NCI-H748 (cell line): ENCODE measurements around the gene NFASC.

Experiments used
- DNase-seq: peaks from one replicate; lab custom pipeline; 2025; ENCODE audit not compliant: unreplicated experiment; lab: John Stamatoyannopoulos, UW

The NFASC gene

DNA sequence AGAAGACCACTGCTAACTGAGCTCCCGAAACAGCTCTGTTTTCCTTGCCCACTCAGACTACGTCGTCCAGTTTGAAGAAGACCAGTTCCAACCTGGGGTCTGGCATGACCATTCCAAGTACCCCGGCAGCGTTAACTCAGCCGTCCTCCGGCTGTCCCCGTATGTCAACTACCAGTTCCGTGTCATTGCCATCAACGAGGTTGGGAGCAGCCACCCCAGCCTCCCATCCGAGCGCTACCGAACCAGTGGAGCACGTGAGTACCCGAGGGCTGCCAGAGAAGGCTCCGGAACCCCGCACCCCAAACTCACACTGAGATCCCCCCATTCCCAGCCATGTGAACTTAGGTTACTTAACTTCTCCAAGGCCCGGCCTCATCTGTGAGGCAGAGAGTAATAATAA, 108.6 kb downstream of the NFASC start:
- DNase-seq: no peak

DNA sequence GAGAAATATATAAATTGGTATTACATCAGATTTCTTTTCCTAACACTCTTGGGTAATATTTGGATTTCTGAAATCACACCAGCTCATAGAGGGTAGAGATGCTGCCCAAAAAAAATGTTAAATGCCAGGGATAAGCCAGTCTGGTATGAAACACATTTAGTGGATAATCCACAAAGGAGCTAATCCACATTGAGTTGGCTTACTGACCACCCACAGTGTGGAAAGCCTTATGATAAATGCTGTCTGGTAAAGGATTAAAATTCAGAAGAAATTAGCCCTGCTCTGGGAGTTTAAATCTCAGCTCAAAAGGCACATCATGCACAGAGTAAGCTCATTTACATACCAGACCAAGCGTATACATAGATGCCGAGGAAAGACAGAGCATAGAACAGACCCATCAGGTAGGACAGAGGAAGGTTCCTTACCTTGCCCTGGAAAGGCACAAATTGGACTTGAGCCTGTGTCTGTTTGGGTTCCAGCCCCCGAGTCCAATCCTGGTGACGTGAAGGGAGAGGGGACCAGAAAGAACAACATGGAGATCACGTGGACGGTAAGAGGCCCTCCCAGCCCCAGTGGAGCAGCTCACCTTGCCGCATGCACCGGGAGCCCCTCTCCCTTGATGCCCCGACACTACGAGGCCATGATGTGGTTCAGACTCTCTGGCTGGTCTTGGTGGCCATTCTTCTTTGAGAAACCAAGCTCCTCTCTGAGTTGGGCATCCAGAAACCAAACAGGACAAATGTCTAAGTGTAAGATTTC, 109.4 kb downstream of the NFASC start:
- DNase-seq: no peak

DNA sequence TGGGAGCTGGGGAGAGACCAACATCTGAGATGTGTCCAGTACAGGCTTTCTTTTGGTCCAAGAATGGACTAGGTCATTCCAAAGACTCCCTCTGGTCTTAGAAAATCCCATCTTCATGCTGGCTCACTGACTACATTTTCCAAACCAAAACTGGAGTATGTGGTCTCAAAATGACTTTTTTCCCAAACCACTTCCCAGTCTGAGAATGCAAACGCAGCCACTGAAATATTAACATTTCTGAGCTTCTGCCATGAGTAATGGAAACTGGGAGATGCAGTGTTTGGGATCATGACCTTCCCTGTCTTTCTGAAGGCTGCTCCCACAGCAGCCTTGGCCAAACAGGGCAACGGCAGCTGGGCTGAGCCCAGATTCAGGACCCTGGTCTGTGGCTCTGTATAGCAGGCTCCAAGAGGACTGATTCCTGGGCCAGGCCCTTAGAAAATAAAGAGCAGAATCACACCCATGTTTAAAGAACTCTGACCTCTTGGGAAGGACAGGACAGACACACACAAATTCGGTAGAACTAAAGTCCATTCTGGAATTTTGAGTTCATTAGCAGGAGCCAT, 110.3 kb downstream of the NFASC start:
- no peak for DNase-seq

DNA sequence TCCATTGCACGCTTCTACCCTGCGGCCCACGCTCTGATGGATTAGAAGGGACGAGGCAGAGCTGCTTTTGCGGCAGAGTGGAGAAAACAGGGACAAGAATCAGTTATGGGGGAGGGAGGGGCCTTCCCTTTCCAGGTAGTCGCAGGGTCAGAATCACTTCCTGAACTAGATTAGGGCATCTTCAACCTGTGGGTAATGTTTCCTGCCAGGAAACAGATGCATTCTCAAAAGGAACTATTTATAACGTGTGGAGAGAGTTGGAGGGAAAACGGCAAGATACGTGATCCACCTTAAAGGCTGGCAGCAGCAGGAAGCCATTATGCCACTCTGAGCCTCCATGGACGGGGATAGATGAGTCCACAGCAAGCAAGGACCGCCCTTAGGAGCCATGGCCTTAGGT, 112.5 kb downstream of the NFASC start:
- DNase-seq: no peak

DNA sequence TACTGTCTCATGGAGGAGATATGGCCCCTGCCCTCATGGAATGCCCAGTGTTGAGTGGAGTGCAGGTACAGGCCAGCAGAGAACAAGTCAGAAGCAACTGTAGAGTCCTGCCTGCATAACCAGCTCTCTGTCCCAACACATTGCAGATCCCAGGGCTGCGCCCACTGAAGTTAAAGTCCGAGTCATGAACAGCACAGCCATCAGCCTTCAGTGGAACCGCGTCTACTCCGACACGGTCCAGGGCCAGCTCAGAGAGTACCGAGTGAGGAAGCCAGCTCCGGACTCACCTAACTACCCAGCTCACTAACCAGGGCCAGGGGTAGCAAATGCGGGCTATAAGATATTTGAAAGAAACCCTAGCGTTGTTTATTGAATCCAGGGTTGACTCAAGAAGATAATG, 113.2 kb downstream of the NFASC start:
- DNase-seq: no peak

DNA sequence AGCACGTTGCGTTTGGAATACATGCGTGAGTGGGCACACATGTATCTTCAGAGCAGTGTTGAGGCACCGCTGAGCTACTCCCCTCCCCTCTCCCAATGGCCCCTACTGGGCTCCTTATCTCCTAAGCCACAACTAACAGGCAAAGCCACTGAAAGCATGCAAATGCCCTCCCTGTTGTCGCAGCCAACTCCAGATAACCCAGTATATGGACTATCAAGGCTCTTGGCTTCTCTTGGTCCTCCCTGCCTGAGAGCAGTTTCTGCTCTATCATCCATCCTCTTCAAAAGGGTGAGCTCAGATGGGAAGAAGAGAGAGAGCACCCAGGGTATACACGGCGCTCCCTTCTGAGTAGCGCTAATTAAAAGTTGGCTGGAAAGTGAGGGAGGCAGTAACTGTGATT, 113.8 kb downstream of the NFASC start:
- DNase-seq: no peak

DNA sequence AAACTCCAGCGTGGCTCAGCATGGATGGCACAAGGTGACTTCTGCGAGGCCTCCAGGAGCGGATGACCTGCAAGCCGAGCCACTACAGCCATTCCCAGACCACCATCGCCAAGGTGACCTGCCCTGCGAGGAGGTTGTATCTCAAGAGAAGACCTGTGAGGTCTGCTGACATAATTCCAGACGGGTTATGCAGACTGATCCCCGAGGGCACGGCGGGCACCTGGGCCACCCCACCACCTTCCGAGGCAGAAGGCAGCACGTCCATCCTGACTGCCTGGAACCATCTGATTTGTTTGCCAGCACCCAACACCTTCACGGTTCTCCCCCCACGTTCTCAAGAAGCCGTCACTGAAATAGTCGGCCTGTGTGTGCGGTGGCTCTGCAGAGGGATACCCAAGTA, 115.5 kb downstream of the NFASC start:
- no peak for DNase-seq

DNA sequence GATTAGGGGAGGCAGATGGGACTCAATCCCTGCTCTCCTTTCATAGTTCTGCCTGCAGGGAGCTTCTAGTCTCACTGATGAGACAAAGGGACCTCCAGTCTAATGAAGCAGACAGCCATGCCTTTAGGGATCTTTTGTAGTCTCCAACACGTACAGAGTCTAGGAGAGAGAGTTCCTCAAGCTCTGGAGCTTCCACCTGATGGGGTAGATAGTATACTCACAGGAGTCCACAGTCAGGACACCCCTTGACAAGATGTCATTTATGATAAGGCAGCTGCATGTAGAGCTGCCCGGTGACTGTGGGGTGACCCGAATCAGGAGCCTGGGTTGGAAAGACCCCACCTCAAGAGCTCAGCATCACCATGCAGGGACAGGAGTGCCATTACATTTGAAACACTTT, 117.0 kb downstream of the NFASC start:
- DNase-seq: no peak

DNA sequence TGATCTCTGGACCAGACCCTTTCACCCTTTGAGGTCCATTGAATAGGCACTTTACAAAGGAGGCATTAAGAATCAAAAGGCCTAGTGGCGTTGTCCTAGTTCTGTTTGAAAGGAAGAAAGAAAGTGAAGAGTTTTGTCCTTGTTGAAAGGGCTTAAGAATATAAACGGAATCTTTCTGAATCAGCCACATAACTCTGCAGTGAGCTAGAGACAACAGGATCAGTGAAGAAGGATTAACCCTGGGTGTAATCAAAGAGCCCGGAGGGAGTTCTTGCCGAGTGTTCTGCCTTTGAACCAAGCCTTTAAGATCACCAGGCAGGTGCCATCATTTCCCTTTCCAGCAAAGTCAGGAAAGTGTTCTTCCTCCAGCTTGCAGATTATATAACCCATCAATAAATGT, 117.5 kb downstream of the NFASC start:
- no peak for DNase-seq

DNA sequence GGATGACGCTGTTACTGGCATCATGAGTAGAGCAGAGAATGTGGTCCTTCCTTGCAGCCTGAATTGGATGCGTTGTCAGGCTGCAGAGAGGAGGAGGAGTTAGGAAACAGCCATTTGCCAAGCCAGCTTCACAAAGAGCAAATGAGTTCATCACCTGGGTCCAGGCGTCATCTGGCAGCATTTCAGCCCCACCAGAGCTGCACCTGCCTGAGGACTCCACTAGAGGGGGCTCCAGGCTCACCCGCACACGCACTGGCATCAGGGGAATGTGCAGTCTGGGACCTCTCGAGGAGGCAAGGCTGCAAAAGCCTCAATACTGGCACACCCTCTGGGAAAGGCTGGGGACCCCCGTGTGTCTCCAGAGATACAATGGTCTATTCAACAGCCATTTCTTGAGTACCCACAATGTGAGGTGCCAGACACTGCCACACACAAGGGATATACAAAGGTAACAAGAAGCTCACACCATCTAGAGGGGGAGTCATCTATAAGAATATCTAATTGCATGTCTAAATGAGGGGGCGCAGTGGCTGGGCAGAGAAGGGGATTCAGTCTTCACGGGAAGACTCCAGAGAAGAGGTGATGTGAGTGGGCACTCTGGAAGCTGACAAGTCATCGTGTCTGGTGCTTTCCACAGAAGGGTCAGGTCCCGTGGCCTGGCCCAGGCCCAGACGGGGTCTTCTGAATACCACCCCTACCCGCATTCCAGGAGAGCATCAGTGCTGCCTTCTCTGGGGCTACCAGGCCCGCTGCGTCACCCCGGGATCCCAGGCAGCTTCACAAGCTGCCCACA, 118.8 kb downstream of the NFASC start:
- peak; percentile 45 for DNase-seq

DNA sequence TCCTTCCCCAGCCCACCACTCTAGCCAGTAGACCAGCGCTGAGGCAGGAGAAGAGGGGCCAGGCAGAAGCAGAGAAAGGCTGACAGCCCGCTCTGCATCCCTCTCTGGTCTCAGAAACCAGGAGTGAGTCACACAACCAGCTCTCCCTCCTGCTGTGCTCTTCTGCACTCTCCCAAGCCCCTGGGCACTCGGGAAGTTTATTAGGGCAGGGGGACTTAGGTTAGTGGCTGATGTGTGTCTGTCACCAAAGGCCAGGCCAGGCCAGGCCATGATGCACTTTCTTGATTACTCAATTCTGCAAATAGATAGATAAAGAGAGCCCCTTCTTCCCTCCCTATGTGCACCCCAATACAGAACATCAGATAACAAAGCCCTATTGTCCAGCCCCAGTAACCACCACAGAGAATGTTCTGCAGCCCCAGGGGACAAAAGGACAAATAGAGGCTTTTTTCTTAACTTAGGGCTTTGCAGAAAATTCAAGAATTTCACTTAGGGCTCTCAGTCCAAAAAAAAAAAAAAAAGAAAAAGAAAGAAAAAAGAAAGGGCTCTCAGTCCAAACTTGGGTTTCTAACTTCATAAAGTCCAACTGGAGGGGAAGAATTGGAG, 119.5 kb downstream of the NFASC start:
- no peak for DNase-seq

DNA sequence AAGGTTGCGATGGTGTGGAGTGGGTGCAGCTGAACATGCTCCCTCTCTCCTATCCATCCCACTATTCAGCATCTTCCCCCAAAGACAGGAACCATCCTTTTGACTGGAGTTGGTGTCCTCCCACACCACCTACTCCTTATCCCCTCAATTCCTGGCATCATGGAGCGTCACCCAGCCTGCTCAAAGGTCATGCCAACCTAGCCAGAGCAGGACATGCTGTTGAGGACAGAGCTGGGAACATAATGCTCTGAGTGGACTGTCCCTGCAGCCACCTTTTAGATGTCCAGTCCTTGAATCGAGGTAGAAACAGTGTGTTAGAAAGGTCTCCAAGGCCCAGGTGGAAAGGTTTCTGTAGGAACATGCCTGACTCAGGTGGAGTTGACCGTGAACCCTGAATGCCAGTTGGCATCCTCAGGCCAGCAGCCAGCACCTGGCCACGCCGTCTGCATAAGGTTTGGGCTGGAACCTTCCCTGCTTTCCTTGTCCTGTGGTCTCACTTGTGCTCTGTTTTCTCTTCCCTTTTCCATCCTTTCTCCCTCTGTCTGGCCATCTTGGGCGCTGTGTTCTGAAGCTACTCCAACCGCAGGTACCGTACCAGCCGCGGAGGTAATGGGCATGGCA, 120.2 kb downstream of the NFASC start:
- no peak for DNase-seq

DNA sequence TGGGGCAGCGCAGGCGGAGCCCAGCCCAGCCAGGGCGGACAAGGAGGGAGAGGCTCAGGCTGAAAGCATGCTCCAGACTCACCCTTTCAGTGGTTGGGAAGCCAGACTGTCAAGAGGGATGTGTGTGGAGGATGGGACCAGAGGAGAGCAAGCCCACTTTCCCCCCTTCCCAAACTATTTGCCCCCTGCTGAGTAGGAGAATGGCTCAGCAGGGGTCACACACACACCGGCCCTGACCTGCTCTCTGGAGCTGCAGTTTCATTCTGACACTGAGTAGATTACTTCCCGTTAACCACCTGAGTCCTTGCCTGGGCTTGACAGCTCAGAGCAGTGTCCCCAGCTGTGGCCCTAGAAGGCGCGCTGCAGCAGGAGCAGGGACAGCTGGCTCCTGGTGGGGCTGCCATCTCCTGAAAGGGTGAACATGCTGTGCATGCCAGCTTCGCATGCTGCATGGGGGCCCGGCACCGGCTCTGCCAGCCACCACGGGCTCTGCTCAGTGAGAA, 120.7 kb downstream of the NFASC start:
- DNase-seq: peak; percentile 1

DNA sequence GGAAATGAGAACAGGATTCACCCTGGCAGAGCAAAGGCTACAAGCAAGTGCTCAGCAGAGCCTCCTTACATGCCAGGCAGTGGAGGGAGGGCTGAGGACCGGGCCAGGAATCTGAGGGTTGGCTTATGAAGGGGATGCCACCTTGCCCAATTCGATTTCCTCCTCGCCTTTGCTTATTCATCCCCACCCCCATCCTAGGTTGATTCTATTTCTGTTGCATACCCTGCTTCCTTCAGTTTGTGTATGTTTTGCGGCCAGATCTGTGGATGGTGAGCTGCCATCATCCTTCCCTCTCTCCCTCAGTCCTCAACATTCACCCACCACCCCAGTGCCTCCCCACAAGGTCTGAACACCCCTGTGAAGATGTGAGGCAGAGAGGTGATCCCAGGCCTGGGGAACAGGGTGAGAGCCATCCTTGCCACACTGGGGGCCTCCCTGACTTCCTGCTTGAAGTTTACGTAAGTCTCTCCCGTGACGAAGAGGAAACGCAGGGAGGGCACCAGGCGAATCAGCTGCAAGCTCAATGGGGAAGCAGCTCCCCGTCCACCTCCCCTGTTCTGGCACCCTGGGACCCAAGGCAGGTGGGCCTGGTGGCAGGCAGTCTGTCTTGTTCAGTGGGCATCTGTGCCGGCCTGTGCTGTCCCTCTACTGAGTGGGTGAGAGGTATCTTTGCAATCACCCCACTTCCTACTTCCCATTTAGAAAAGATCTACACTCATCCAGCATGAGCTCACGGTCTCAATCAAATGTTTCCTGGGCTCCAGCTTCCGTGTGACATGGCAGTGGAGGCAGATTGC, 121.7 kb downstream of the NFASC start:
- DNase-seq: no peak

DNA sequence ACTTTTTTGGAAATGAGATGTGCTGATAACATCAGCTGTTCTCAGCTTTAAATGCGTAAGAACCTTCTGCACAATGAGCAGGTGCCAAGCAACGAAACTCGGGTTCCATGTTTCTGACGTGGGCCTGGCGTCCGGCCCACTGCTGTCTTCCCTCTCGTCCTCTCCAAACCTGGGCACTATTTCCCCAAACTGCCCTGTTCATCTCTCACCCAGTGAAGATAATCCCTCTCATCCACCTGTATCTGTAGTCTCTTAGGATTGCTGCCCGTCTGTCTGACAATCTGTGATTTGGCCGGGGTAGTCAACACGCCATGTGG, 122.3 kb downstream of the NFASC start:
- no peak for DNase-seq

DNA sequence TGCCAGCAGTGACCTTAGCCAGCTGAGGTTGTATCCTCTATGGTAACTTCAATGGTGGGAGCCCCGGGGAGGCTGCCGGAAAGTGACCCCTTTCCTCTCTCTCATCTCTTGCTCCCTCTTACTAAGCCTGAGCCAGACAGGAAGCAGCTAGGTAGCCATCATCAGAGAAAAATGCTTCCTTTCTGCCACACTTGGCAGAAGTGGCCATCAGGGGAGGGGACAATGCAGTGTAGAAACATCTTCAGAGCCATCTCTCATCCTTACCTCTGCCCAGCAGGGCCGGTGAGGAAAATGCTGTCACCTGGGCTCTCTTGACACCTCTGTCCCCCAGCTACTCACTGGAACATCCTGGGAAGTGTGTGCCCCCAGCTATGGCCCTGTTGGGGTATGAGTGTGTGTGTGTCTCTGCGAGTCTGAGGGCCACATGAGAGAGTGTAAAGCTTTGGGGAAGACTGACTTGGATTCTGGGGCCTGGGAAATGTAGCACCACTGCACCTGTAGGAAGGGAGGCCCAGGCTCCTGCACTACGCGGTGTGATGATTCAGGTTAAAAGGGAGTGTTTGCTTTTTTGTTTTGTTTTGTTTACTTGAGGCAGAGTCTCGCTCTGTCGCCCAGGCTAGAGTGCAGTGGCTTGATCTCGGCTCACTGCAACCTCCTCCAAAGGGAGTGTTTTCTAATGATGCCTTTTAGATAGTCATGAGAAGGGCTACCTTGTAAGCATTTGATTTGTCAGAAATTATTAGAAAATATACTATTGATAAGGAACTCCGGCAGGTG, 123.6 kb downstream of the NFASC start:
- no peak for DNase-seq

DNA sequence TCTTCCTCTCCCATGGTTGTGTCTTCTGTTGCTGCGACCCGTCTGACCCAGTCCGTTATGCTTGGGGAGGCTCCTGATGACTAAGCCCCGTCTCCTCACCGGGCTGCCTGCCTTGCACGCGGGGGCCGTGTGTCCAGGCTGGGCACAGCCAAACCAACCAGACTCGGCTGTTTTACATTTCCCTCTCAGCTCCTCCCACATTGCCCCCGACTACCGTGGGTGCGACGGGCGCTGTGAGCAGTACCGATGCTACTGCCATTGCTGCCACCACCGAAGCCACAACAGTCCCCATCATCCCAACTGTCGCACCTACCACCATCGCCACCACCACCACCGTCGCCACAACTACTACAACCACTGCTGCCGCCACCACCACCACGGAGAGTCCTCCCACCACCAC, 126.3 kb downstream of the NFASC start:
- DNase-seq: no peak

DNA sequence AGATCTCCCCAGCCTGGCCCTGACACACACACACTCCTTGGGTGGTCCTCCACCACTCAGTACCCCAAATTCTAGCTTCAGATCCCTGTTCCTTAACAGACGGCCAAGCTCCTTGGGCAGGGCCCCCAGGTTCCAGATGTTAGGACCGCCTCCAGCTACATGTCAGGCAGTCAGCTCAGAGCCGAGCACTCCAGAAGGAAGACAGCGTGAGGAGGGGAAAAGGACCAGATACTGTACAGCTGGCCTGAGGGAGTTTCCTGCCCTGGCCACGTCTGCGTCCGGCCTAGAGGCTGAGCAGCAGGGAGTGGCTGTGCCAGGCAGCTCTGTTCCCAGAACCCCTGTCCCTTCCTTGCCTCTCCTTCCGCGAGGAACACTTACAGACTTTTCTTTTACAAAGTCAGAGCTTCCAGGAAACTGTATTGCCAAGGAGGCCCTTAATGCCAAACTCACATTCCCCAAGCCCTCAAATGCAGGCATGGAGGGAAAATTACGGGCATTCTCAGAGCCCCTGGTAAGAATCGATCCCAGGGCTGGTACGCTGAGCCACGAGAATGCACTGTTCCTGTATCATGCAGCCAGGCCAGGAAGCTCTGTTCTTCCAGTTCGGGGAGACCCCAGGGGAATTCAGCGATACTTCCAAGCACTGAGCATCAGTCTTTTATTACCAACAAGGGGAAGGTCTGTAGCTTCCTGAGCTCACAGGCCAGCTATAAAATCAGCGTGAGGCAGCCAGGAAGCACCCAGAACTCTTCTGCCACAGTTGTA, 127.1 kb downstream of the NFASC start:
- DNase-seq: no peak

DNA sequence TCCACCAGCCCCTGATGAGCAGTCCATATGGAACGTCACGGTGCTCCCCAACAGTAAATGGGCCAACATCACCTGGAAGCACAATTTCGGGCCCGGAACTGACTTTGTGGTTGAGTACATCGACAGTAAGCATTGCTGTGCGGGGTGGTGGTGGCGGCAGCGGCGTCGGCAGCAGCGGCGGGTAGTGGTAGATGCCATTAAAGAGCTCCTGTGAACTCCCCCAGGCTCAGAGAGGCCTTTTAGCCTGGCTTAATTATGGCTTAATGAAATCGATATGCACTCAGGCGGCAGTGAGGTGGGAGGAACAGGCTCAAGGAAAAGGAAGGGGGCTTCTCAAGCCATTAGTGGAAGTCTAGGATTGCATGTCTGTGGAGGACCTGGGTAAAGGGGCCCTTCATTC, 130.5 kb downstream of the NFASC start:
- DNase-seq: no peak
